Gastrocnemius medialis (tissue), 4 donors: ENCODE measurements around the gene EEPD1. TPM values are rescaled to one million over a fixed set of nuclear protein-coding genes. Genes with fewer than 3 reads are reported as not detected.

Experiments
- ATAC-seq, 2 donors: fragments of 150-250 bp; one replicate each; pipeline ENCODE4 v1.9.1; 2016
- DNase-seq, 2 donors: peaks; one replicate each; pipeline ENCODE4 v3.0.0-alpha.2; 2019
- H3K27ac ChIP-seq, 4 donors: fragments of 200-600 bp; sonication (generic); 1 replicate in 1 of 4; 2 replicates in 3 of 4; pipeline ENCODE4 v1.5.1; 2016 to 2018; ENCODE audit warnings: mild to moderate bottlenecking in 2 of 4, moderate library complexity in 1 of 4
- H3K27me3 ChIP-seq, 3 donors: fragments of 200-600 bp; sonication (generic) in 2 of 3; 1 replicate in 1 of 3; 2 replicates in 2 of 3; pipeline versions ENCODE4 v1.5.1 to v1.6.0; 2016 to 2019; ENCODE audit warnings: mild to moderate bottlenecking in 1 of 3, moderate library complexity in 1 of 3
- H3K36me3 ChIP-seq, 2 donors: fragments of 200-600 bp; sonication (generic) in 1 of 2; one replicate each; pipeline ENCODE4 v1.5.1; 2017 to 2018
- H3K4me1 ChIP-seq, 2 donors: fragments of 200-600 bp; sonication (generic) in 1 of 2; one replicate each; pipeline ENCODE4 v1.5.1; 2016 to 2017; ENCODE audit warnings: mild to moderate bottlenecking in 2 of 2
- H3K4me3 ChIP-seq, 4 donors: fragments of 200-600 bp; sonication (generic) in 3 of 4; 1 replicate in 1 of 4; 2 replicates in 3 of 4; pipeline ENCODE4 v1.5.1; 2016 to 2019; ENCODE audit warnings: mild to moderate bottlenecking in 2 of 4
- H3K9me3 ChIP-seq, 3 donors: fragments of 200-600 bp; sonication (generic) in 2 of 3; 1 replicate in 1 of 3; 2 replicates in 2 of 3; pipeline ENCODE4 v1.5.1; 2016 to 2019
- POLR2A ChIP-seq, 2 donors: fragments of 450-650 bp; IDR thresholded peaks; one replicate each; pipeline ENCODE4 v1.6.1; 2017; ENCODE audit warnings: antibody characterized with exemption in 2 of 2, mild to moderate bottlenecking in 2 of 2, moderate library complexity in 2 of 2
- in situ Hi-C, 4 donors: fragments of 200-750 bp; cut with MboI; loops; one replicate each; pipeline versions ENCODE4 v1.15.0 to v1.8.0; 2017; ENCODE audit warnings: low sequenced_read_pairs in 4 of 4
- intact Hi-C: fragments of 100-400 bp; cut with DNase I; formaldehyde crosslinking; loops from one replicate; pipeline ENCODE4 v1.15.1; 2023; ENCODE audit warnings: low total_unique reads
- total RNA-seq, 4 donors: library from RNA; depleted of rRNA; stranded (reverse); fragments of >200 nt; gene quantifications; one replicate each; pipeline versions ENCODE4 v1.1.0 to v1.2.3, GENCODE V29; 2016
- TF ChIP-seq, protein P1 (sequence below), 5 experiments: fragments of 450-650 bp in 3 of 5; fragments of 200-600 bp in 2 of 5; sonication (generic) in 2 of 5; IDR thresholded peaks in 4 of 5; conservative IDR thresholded peaks in 1 of 5; 1 replicate in 4 of 5; 2 replicates in 1 of 5; pipeline ENCODE4 v1.5.1; 2016 to 2019; ENCODE audit warnings: antibody characterized with exemption in 5 of 5, mild to moderate bottlenecking in 3 of 5, moderate library complexity in 3 of 5

The EEPD1 gene
- total RNA-seq, 4 donors from 2014 or later = 41.0 to 68.5 (median 61.3) TPM

DNA sequence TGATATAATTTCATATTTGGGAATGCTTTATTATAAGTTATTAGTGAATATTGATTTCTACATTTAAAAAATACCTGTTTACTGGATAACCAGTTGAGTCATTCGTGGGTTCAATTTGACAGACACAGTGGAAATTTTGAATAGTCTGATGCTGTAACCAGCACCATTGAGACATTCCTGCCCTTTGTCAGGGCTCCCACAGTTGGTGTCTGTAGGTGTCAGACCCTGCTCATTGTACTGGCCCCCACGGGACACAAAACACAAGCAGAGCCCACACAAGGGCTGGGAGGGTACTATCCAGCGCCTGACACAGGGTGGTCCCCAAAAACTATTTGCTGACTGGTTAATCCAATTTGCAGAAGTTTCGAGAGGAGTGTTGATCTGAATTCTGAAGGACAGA lies 35.9 kb downstream of the EEPD1 start:
- intact Hi-C loops = no loop called here
- TF ChIP-seq POLR2A (IDR thresholded peaks at IDR 0.05) = no peak
- TF ChIP-seq, protein P1, sequence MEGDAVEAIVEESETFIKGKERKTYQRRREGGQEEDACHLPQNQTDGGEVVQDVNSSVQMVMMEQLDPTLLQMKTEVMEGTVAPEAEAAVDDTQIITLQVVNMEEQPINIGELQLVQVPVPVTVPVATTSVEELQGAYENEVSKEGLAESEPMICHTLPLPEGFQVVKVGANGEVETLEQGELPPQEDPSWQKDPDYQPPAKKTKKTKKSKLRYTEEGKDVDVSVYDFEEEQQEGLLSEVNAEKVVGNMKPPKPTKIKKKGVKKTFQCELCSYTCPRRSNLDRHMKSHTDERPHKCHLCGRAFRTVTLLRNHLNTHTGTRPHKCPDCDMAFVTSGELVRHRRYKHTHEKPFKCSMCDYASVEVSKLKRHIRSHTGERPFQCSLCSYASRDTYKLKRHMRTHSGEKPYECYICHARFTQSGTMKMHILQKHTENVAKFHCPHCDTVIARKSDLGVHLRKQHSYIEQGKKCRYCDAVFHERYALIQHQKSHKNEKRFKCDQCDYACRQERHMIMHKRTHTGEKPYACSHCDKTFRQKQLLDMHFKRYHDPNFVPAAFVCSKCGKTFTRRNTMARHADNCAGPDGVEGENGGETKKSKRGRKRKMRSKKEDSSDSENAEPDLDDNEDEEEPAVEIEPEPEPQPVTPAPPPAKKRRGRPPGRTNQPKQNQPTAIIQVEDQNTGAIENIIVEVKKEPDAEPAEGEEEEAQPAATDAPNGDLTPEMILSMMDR (IDR thresholded peaks at IDR 0.05 in 4 of 5, conservative IDR thresholded peaks at IDR 0.05 in 1 of 5) = no peak
- Histone ChIP-seq H3K4me1 (peaks cover 83 to 85% of the 10 kb centered on the region in 2 donors), H3K27ac (peak overlapping the region in 3 of 4 donors; percentile 4 to 75 (median 29)), H3K36me3 (no peaks in the 10 kb centered on the region), H3K27me3 (no peaks in the 10 kb centered on the region), H3K9me3 (no peaks in the 10 kb centered on the region), H3K4me3 (no peak overlapping the region)
- ATAC-seq = no peak
- in situ Hi-C loops = no loop called here
- no peak for DNase-seq

DNA sequence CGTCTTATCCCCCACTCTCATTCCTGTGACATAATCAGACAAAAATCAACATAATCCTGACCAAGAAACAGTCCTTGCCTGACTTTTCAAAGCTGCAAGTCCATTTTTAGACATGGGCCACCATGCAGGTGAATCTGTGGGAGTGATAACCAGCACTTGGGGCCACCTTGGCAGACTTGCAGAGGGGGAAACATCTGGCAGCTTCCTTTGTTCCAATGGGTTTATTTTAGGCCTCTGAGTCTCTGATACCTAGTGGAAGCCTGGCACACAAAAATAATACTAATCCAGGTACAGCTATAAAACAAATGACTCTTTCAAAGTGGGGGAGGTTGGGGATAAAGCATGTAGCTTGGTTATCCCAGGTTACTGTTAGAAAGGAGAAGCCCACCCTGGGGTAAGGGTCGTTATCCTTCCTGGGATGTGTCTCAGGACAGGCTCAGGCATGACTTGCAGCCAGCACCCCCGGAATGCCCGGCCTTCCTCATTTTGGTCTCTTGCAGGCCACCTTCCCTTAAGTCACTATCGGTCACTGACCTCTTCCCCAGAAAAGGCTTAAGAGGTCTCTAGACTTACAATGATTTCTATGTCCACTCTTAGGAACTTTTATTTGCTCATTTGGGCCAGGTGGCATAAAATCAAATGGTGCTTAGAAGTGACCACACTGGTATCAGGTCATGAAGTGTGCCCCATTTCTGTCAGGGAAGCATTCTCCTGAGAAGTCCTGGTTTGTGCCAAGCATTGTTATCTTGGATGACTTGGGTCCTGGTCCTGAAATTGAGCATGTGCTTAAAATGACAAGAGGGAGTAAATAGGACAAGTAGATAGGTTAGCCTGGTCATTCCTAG lies 37.6 kb downstream of the EEPD1 start:
- ATAC-seq = no peak
- intact Hi-C loops (no loop called here), in situ Hi-C loops (no loop called here)
- Histone ChIP-seq H3K4me1 (peaks cover 78 to 86% of the 10 kb centered on the region in 2 donors), H3K27me3 (no peaks in the 10 kb centered on the region), H3K4me3 (no peak overlapping the region), H3K36me3 (no peaks in the 10 kb centered on the region), H3K27ac (peak overlapping the region; percentile 46 to 75 (median 56)), H3K9me3 (no peaks in the 10 kb centered on the region)
- TF ChIP-seq, protein P1 (IDR thresholded peaks at IDR 0.05 in 4 of 5, conservative IDR thresholded peaks at IDR 0.05 in 1 of 5) = no peak
- no peak for TF ChIP-seq POLR2A (IDR thresholded peaks at IDR 0.05)
- no peak for DNase-seq

DNA sequence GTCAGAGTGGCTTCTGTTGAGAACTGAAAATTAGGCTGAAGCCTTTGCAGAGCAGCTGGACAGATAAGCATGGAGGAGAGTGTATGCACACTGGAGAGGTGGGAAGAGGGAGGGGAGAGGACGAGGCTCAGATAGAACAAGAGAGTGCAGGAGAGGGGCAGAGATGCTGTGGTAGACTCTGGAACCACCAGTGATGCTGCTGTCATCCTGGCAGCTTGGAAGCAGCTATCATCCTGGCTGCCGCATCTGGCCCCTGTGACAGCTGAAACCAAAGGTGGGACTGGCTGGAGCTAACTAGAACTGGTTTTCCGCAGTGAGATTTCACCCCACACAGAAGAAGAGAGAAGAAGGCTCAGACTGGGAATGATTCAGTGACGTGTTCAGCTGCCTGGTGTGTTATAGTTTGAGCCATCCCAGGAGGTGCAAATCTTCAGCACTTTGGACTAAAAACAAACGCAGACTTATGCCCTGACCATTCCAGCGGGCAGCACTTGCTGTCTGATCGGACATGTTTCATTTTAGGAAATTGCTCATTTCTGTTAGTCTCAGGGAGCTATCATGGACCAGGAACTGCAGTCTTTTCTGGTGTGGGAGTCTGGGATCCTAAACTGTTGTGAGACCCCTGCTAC lies 38.4 kb downstream of the EEPD1 start:
- intact Hi-C loops = no loop called here
- TF ChIP-seq POLR2A (IDR thresholded peaks at IDR 0.05) = no peak
- TF ChIP-seq, protein P1 (IDR thresholded peaks at IDR 0.05 in 4 of 5, conservative IDR thresholded peaks at IDR 0.05 in 1 of 5) = no peak
- no peak for ATAC-seq

DNA sequence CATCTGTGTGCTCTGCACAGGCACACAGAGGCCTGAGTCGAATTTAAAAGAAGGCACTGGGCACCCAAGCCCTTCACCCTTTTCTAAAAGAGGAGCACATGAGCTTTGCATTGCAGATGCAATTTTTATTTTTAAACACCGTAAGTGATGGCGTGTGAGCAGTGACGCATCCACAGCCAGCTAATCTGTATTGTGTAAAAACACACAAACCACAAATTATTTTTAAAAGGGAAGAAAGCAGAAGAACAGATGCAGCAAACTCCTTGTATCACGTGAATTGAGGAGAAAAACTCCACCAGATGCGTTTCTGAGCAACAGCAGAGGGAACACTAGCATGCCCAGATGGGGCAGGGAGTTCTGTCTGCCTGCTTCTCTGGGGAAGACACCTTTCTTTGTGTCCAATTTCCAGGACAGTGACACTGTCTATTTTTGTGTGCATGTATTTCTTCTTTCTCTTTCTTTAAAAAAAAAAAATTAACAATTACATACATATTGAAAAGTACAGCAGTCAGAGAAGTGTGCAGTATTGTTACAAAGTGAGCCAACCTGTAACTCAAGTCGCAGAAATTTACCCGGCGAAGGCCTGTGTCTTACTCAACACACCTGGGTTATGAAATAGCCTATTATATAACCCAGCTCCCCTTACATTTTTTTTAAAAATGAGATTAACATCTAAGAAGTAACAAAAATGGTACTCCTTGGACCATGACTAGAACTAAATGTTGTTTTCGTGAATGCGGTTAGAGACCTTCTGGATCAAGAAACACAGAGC lies 39.2 kb downstream of the EEPD1 start:
- Histone ChIP-seq H3K27me3 (no peaks in the 10 kb centered on the region), H3K27ac (peak overlapping the region; percentile 46 to 75 (median 56)), H3K4me3 (no peak overlapping the region), H3K4me1 (peaks cover 71 to 76% of the 10 kb centered on the region in 2 donors), H3K36me3 (no peaks in the 10 kb centered on the region), H3K9me3 (no peaks in the 10 kb centered on the region)
- in situ Hi-C loops = no loop called here
- ATAC-seq = peak; percentile 35 to 80
- TF ChIP-seq POLR2A (IDR thresholded peaks at IDR 0.05) = no peak
- TF ChIP-seq, protein P1 (IDR thresholded peaks at IDR 0.05 in 4 of 5, conservative IDR thresholded peaks at IDR 0.05 in 1 of 5) = no peak
- intact Hi-C loops = no loop called here
- DNase-seq = no peak

More for the DNA sequence above, 38.4 kb downstream of the EEPD1 start:
- Histone ChIP-seq H3K4me3 (no peak overlapping the region), H3K9me3 (no peaks in the 10 kb centered on the region), H3K27ac (peak overlapping the region; percentile 46 to 75 (median 56)), H3K4me1 (peaks cover 77 to 83% of the 10 kb centered on the region in 2 donors), H3K27me3 (no peaks in the 10 kb centered on the region), H3K36me3 (no peaks in the 10 kb centered on the region)
- in situ Hi-C loops = no loop called here
- no peak for DNase-seq
